ENCODE results near the gene ARGLU1.

GRCh38 chr13:106497079-106497478, 70.9 kb downstream of the ARGLU1 start:
- TF ChIP-seq CTCF (conservative IDR thresholded peaks at IDR 0.05 in 1 of 2, IDR thresholded peaks at IDR 0.05 in 1 of 2; ENCODE audit: extremely low read depth in 1 of 2, insufficient read depth in 1 of 2, low read depth in 1 of 2, low read length in 2 of 2) (no peak), EZH2 (IDR thresholded peaks at IDR 0.05; ENCODE audit: borderline replicate concordance, low read length) (no peak)

Measured in mammary epithelial cell (primary cell).